Kidney capillary endothelial cell (primary cell): ENCODE results near the gene LRRC55.

Source experiments
- DNase-seq: peaks from one replicate; pipeline ENCODE4 v3.0.0-alpha.2; 2018; ENCODE audit warnings: low spot score

The LRRC55 gene

GRCh38 chr11:57235761-57236703 is 54.3 kb downstream of the LRRC55 start:
- no peak for DNase-seq

DNA sequence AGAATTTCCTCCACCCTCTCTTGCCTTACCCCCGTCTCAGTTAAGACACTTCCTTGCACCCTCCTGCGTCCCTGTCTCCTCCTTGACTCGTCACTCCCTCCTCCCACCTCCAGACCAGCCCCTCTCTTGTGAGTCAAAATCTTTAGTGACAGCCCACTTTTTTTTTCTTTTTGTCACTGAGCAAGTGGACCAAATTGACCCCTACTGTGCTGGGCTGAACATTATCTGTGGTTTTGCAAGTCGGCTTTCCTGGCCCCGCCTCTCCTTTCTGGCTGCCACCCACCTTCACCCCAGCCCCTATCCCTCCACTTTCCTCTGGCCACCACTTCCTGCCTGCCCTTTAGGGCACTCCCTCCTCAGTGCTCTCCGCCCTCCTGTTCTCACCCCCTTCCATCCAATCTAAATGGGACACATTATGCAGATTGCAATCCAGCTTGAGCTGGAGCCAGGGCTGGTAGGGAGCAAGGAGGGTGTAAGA is 55.5 kb downstream of the LRRC55 start, which contains the start of gene APLNR:
TSS of gene APLNR (minus strand) at position 47 of the 478 bp plus-strand sequence. CDS start 246 bp downstream, outside the sequence.
- no peak for DNase-seq

DNA sequence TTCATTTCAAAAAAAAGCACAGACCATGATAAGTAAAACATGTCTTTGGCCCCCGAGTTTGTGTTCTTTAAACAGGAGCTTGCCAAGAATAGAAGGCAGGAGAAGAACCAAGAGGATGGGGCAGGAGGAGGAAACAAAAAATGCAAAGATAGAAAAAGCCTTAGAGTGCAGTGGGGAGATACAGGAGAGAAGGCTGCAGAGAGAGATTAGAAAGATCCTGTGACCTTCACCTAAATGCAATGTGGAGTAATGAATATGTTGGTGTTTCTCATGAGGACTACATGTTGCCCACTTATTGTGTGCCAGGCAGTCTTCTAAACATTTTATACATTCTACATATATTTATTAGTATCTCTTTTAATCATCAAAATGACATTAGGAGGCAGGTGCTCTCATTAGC is 57.6 kb downstream of the LRRC55 start:
- DNase-seq = no peak

- no peak for DNase-seq
Observed at GRCh38 chr11:57240007-57240406, 58.3 kb downstream of the LRRC55 start.

DNA sequence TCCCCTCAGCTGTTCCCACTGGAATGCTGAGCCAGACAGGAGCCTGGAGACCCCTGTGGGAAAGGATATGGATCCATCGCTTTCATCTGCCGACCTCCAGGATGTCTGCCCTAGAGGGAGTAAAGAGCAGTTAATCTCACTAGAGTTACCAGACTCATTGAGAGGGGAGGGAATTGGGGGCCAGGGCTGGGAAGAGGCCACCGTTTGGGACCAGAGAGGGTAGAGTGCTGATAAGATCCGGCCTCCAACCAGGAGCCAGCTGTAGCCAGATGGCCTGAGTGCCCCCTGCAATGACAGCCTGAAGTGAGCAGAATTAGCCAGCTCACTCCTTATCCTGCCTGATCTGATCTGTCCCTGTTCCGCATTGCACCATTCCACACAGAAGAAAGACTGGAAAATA is 59.0 kb downstream of the LRRC55 start:
- no peak for DNase-seq
